Keratinocyte (primary cell): Measurements from ENCODE around the gene APOB. TPM values are rescaled to one million over a fixed set of nuclear protein-coding genes. Genes with fewer than 3 reads are reported as not detected.

Experiments
- DNase-seq: peaks from one replicate; pipeline ENCODE4 v3.0.0-alpha.2; 2011; ENCODE audit warnings: low read depth, missing footprints, low spot score
- FAIRE-seq: peaks from 2 replicates; lab custom pipeline; 2011; peaks lifted over from hg19 to GRCh38; lab: Jason Lieb, UNC
- H2AFZ ChIP-seq: 2 replicates; pipeline ENCODE4 v1.6.0; 2012; ENCODE audit warnings: low read length, control low read depth, inconsistent platforms; ENCODE audit not compliant: control insufficient read depth
- H3K27ac ChIP-seq: 2 replicates; pipeline ENCODE4 v1.5.1; 2011; ENCODE audit warnings: low read length; ENCODE audit not compliant: control insufficient read depth, insufficient read depth
- H3K27me3 ChIP-seq: 3 replicates; pipeline ENCODE4 v1.6.0; 2011; ENCODE audit warnings: low read length; ENCODE audit not compliant: control insufficient read depth, insufficient read depth; ENCODE audit errors: extremely low read depth
- H3K36me3 ChIP-seq, 2 experiments: 2 replicates in 1 of 2; 3 replicates in 1 of 2; pipeline ENCODE4 v1.5.1; 2011; ENCODE audit warnings: low read length in 2 of 2, mild to moderate bottlenecking in 1 of 2; ENCODE audit not compliant: control insufficient read depth in 2 of 2, insufficient read depth in 2 of 2; ENCODE audit errors: extremely low read depth in 1 of 2
- H3K4me1 ChIP-seq: 3 replicates; pipeline ENCODE4 v1.5.1; 2011; ENCODE audit warnings: low read length; ENCODE audit not compliant: control insufficient read depth, insufficient read depth; ENCODE audit errors: extremely low read depth
- H3K4me2 ChIP-seq: 3 replicates; pipeline ENCODE4 v1.6.0; 2011; ENCODE audit warnings: low read depth, low read length; ENCODE audit not compliant: control insufficient read depth, insufficient read depth; ENCODE audit errors: extremely low read depth
- H3K4me3 ChIP-seq, 3 experiments: fragments of 200-600 bp in 1 of 3; sonication (generic) in 1 of 3; 2 replicates in 2 of 3; 3 replicates in 1 of 3; pipeline ENCODE4 v1.5.1; 2011 to 2016; ENCODE audit warnings: low read length in 3 of 3, mild to moderate bottlenecking in 3 of 3, control low read depth in 2 of 3, inconsistent platforms in 1 of 3, low read depth in 1 of 3, mixed read lengths in 1 of 3, mixed run types in 1 of 3, moderate library complexity in 1 of 3; ENCODE audit not compliant: control insufficient read depth in 2 of 3, insufficient read depth in 2 of 3; ENCODE audit errors: extremely low read depth in 1 of 3
- H3K79me2 ChIP-seq: 2 replicates; pipeline ENCODE4 v1.6.0; 2012; ENCODE audit warnings: low read length; ENCODE audit not compliant: control insufficient read depth, insufficient read depth
- H3K9ac ChIP-seq: 3 replicates; pipeline ENCODE4 v1.6.0; 2011; ENCODE audit warnings: low read length; ENCODE audit not compliant: control insufficient read depth, insufficient read depth; ENCODE audit errors: extremely low read depth
- H3K9me1 ChIP-seq: 3 replicates; pipeline ENCODE4 v1.6.0; 2011; ENCODE audit warnings: low read length; ENCODE audit not compliant: control insufficient read depth, insufficient read depth; ENCODE audit errors: extremely low read depth
- H3K9me3 ChIP-seq: 2 replicates; pipeline ENCODE4 v1.5.1; 2012; ENCODE audit warnings: low read depth, low read length; ENCODE audit not compliant: control insufficient read depth
- H4K20me1 ChIP-seq: 3 replicates; pipeline ENCODE4 v1.6.0; 2011; ENCODE audit warnings: low read length; ENCODE audit not compliant: control insufficient read depth, insufficient read depth; ENCODE audit errors: extremely low read depth
- EZH2 ChIP-seq: IDR thresholded peaks from one replicate; pipeline ENCODE4 v1.6.1; 2012; ENCODE audit warnings: inconsistent platforms, mild to moderate bottlenecking, low read length, moderate library complexity
- dilution Hi-C: fragments of 300-500 bp; cut with MboI; formaldehyde crosslinking; loops from one replicate; pipeline ENCODE4 v1.7.0; 2020; ENCODE audit warnings: low sequenced_read_pairs; ENCODE audit not compliant: extremely low pct_ligation_motif_present
- polyA plus RNA-seq, 5 experiments: library from polyadenylated mRNA; depleted of rRNA in 3 of 5; stranded (reverse) in 3 of 5; stranded (forward) in 1 of 5; unstranded in 1 of 5; fragments of >200 nt; gene quantifications; 1 replicate in 1 of 5; 2 replicates in 3 of 5; 3 replicates in 1 of 5; pipeline versions ENCODE4 v1.2.1 to v1.2.3, GENCODE V29; 2011 to 2012; ENCODE audit warnings: missing spikeins in 2 of 5, low read depth in 1 of 5, low replicate concordance in 1 of 5
- TF ChIP-seq, protein P1 (sequence below), 3 experiments: IDR thresholded peaks in 1 of 3; conservative IDR thresholded peaks in 1 of 3; optimal IDR thresholded peaks in 1 of 3; 2 replicates in 2 of 3; 3 replicates in 1 of 3; pipeline versions ENCODE3 to v1.5.1; 2011; ENCODE audit warnings: low read length in 3 of 3, mild to moderate bottlenecking in 3 of 3, moderate library complexity in 2 of 3, control low read depth in 1 of 3, inconsistent platforms in 1 of 3; ENCODE audit not compliant: insufficient read depth in 2 of 3; ENCODE audit errors: extremely low read depth in 1 of 3

Gene APOB
- polyA plus RNA-seq, 1 donor (not counting 4 experiments of a cell fraction or from before 2014, with no cell fraction given) = 0.01 TPM

DNA sequence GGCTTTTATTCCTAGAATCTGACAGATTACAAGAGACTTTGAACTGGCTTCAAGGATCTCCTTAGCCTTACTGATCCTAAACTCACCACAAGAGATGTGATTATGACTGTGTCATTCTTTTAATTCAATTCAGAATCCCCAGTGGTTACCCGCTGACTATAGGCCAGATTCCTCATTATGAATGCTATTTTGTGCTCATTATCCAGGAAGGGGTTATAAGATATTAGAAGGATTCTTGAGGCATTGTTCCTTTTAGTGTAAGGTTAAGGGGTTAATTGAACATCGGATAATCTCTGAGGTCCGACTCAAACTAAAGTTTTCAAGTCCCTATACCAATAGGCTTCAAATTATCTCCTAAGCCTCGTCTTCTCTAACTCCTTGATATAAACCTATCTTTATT, 40.5 kb upstream of the APOB start:
- Histone ChIP-seq H3K9me1 (no peaks in the 10 kb centered on the region), H2AFZ (no peak overlapping the region), H4K20me1 (no peaks in the 10 kb centered on the region), H3K79me2 (no peaks in the 10 kb centered on the region), H3K9ac (no peak overlapping the region), H3K4me3 (no peak overlapping the region), H3K4me1 (no peaks in the 10 kb centered on the region), H3K4me2 (no peak overlapping the region), H3K36me3 (no peaks in the 10 kb centered on the region), H3K27ac (no peak overlapping the region), H3K9me3 (no peaks in the 10 kb centered on the region), H3K27me3 (no peaks in the 10 kb centered on the region)
- TF ChIP-seq EZH2 = no peak
- TF ChIP-seq, protein P1, sequence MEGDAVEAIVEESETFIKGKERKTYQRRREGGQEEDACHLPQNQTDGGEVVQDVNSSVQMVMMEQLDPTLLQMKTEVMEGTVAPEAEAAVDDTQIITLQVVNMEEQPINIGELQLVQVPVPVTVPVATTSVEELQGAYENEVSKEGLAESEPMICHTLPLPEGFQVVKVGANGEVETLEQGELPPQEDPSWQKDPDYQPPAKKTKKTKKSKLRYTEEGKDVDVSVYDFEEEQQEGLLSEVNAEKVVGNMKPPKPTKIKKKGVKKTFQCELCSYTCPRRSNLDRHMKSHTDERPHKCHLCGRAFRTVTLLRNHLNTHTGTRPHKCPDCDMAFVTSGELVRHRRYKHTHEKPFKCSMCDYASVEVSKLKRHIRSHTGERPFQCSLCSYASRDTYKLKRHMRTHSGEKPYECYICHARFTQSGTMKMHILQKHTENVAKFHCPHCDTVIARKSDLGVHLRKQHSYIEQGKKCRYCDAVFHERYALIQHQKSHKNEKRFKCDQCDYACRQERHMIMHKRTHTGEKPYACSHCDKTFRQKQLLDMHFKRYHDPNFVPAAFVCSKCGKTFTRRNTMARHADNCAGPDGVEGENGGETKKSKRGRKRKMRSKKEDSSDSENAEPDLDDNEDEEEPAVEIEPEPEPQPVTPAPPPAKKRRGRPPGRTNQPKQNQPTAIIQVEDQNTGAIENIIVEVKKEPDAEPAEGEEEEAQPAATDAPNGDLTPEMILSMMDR (optimal IDR thresholded peaks at IDR 0.05 in 1 of 3, IDR thresholded peaks at IDR 0.05 in 1 of 3, conservative IDR thresholded peaks at IDR 0.05 in 1 of 3; ENCODE audit: extremely low read depth in 1 of 3, insufficient read depth in 2 of 3, low read length in 3 of 3) = no peak
- no peak for DNase-seq
- dilution Hi-C loops = no loop called here
- FAIRE-seq = no peak

- dilution Hi-C loops = no loop called here
- FAIRE-seq (no peak), DNase-seq (no peak)
- no peaks in the 10 kb centered on the region for H3K4me1 ChIP-seq
- no peaks in the 10 kb centered on the region for H3K36me3 ChIP-seq
- no peaks in the 10 kb centered on the region for H3K27me3 ChIP-seq
- H3K4me3 ChIP-seq = no peak overlapping the region
- H3K9ac ChIP-seq = no peak overlapping the region
- no peak overlapping the region for H2AFZ ChIP-seq
- TF ChIP-seq, protein P1 (optimal IDR thresholded peaks at IDR 0.05 in 1 of 3, IDR thresholded peaks at IDR 0.05 in 1 of 3, conservative IDR thresholded peaks at IDR 0.05 in 1 of 3; ENCODE audit: extremely low read depth in 1 of 3, insufficient read depth in 2 of 3, low read length in 3 of 3) = no peak
- TF ChIP-seq EZH2 = no peak
- no peaks in the 10 kb centered on the region for H3K9me1 ChIP-seq
- H3K4me2 ChIP-seq = no peak overlapping the region
- H3K27ac ChIP-seq = no peak overlapping the region
- no peaks in the 10 kb centered on the region for H3K79me2 ChIP-seq
- no peaks in the 10 kb centered on the region for H3K9me3 ChIP-seq
- H4K20me1 ChIP-seq = no peaks in the 10 kb centered on the region
Measured at GRCh38 chr2:21083482-21083881, 39.6 kb upstream of the APOB start.
